B cell (primary cell): Measurements from ENCODE around the gene C16orf92. TPM values are rescaled to one million over a fixed set of nuclear protein-coding genes. Genes with fewer than 3 reads are reported as not detected.

Experiments used
- ATAC-seq: fragments of 200-7000 bp; cut with Tn5 transposase; one replicate; pipeline ENCODE4 v1.10.0; 2021; ENCODE audit warnings: low read depth, mild to moderate bottlenecking, moderate number of reproducible peaks, moderate library complexity
- CTCF ChIA-PET: fragments of 350-600 bp; sonication (Branson Sonifier 250); formaldehyde crosslinking; loops from one replicate; lab custom pipeline; 2021; ENCODE audit warnings: antibody characterized with exemption, inconsistent platforms; lab: Charles Lee
- POLR2A ChIA-PET: fragments of 350-600 bp; sonication (Branson Sonifier 250); formaldehyde crosslinking; loops from one replicate; lab custom pipeline; 2021; ENCODE audit warnings: antibody characterized with exemption; lab: Charles Lee
- DNase-seq: peaks from one replicate; pipeline ENCODE4 v3.0.0; 2013
- H2AFZ ChIP-seq: 2 replicates; pipeline ENCODE4 v1.6.1; 2012; ENCODE audit warnings: mild to moderate bottlenecking, low read depth, low read length; ENCODE audit not compliant: insufficient read depth, poor library complexity, severe bottlenecking
- H3K27ac ChIP-seq, 2 donors: 1 replicate in 1 of 2; 2 replicates in 1 of 2; pipeline ENCODE4 v1.5.1; 2012 to 2013; ENCODE audit warnings: low read length in 2 of 2, mild to moderate bottlenecking in 2 of 2, moderate library complexity in 1 of 2
- H3K27me3 ChIP-seq, 4 experiments: fragments of 200-600 bp in 1 of 4; sonication (generic) in 1 of 4; replicated peaks in 1 of 4; 1 replicate in 2 of 4; 2 replicates in 2 of 4; pipeline versions ENCODE4 v1.6.1 to v1.7.0; 2013 to 2016; ENCODE audit warnings: low read length in 3 of 4, mild to moderate bottlenecking in 2 of 4, mixed read lengths in 1 of 4, moderate library complexity in 1 of 4; ENCODE audit not compliant: insufficient read depth in 4 of 4, control insufficient read depth in 3 of 4; ENCODE audit errors: control extremely low read depth in 1 of 4
- H3K36me3 ChIP-seq, 2 experiments: replicated peaks in 1 of 2; 1 replicate in 1 of 2; 2 replicates in 1 of 2; pipeline versions ENCODE4 v1.6.1 to v1.7.1; 2013; ENCODE audit warnings: low read length in 1 of 2; ENCODE audit not compliant: insufficient read depth in 2 of 2, control insufficient read depth in 1 of 2; ENCODE audit errors: control extremely low read depth in 1 of 2, extremely low read depth in 1 of 2
- H3K4me1 ChIP-seq, 2 donors: fragments of 200-600 bp in 1 of 2; sonication (generic) in 1 of 2; 1 replicate in 1 of 2; 2 replicates in 1 of 2; pipeline versions ENCODE4 v1.5.1 to v1.6.1; 2013 to 2017; ENCODE audit warnings: low read length in 2 of 2; ENCODE audit not compliant: control insufficient read depth in 2 of 2, insufficient read depth in 2 of 2
- H3K4me2 ChIP-seq: replicated peaks from 2 replicates; pipeline ENCODE3; 2012; ENCODE audit warnings: mild to moderate bottlenecking, low read depth, low read length; ENCODE audit not compliant: poor library complexity, severe bottlenecking
- H3K4me3 ChIP-seq, 5 experiments: fragments of 200-600 bp in 1 of 5; sonication (generic) in 1 of 5; 1 replicate in 3 of 5; 2 replicates in 2 of 5; pipeline versions ENCODE4 v1.5.1 to v1.7.0; 2011 to 2016; ENCODE audit warnings: low read length in 4 of 5, mild to moderate bottlenecking in 4 of 5, low read depth in 2 of 5, control low read depth in 1 of 5, moderate library complexity in 1 of 5; ENCODE audit not compliant: insufficient read depth in 1 of 5; ENCODE audit errors: control extremely low read depth in 1 of 5, extremely low read depth in 1 of 5
- H3K79me2 ChIP-seq: fragments of 200-600 bp; sonication (generic); one replicate; pipeline ENCODE4 v1.6.0; 2016; ENCODE audit warnings: low read length; ENCODE audit not compliant: control insufficient read depth, insufficient read depth
- H3K9ac ChIP-seq: fragments of 200-600 bp; sonication (generic); 2 replicates; pipeline ENCODE4 v1.6.1; 2017; ENCODE audit warnings: mild to moderate bottlenecking, low read length, moderate library complexity
- H3K9me3 ChIP-seq, 3 donors: one replicate each; pipeline versions ENCODE4 v1.6.1 to v1.7.1; 2013; ENCODE audit warnings: low read length in 2 of 3; ENCODE audit not compliant: control insufficient read depth in 2 of 3, insufficient read depth in 1 of 3; ENCODE audit errors: control extremely low read depth in 1 of 3
- H4K20me1 ChIP-seq: 2 replicates; pipeline ENCODE4 v1.6.0; 2012; ENCODE audit warnings: mild to moderate bottlenecking, low read length; ENCODE audit not compliant: insufficient read depth, control insufficient read depth, poor library complexity, severe bottlenecking
- H3K27ac Mint-ChIP-seq: one replicate; pipeline ENCODE4 v1.8.0; 2021; ENCODE audit warnings: mixed read lengths
- H3K27me3 Mint-ChIP-seq: one replicate; pipeline ENCODE4 v1.8.0; 2021; ENCODE audit warnings: mixed read lengths
- H3K4me1 Mint-ChIP-seq: one replicate; pipeline ENCODE4 v1.8.0; 2021; ENCODE audit warnings: mixed read lengths
- H3K4me3 Mint-ChIP-seq: one replicate; pipeline ENCODE4 v1.8.0; 2021; ENCODE audit warnings: mixed read lengths
- H3K9me3 Mint-ChIP-seq: one replicate; pipeline ENCODE4 v1.8.0; 2022; ENCODE audit warnings: mixed read lengths; ENCODE audit not compliant: insufficient read depth
- CTCF ChIP-seq: fragments of 200-600 bp; IDR thresholded peaks from one replicate; pipeline ENCODE4 v1.8.0; 2022; ENCODE audit warnings: antibody characterized with exemption, mild to moderate bottlenecking
- EZH2 ChIP-seq: IDR thresholded peaks from 2 replicates; pipeline ENCODE4 v1.6.1; 2012; ENCODE audit warnings: borderline replicate concordance, low read depth, mild to moderate bottlenecking, moderate library complexity, low read length; ENCODE audit not compliant: insufficient read depth, poor library complexity, severe bottlenecking
- WGBS: methylation state at CpG from one replicate; pipeline ENCODE4 v1.1.5; 2013; ENCODE audit warnings: missing lambda C conversion rate; ENCODE audit not compliant: insufficient coverage; 5-methylcytosine and 5-hydroxymethylcytosine counted together
- intact Hi-C: fragments of 100-400 bp; cut with micrococcal nuclease; formaldehyde crosslinking; loops from one replicate; pipeline ENCODE4 v1.10.0; 2022
- polyA plus RNA-seq: library from polyadenylated mRNA; depleted of rRNA; stranded (reverse); fragments of >200 nt; gene quantifications from 2 replicates; pipeline ENCODE4 v1.2.3, GENCODE V29; 2012
- total RNA-seq, 2 donors: library from RNA; stranded (reverse); fragments of 120-200 nt in 1 of 2; gene quantifications; 1 replicate in 1 of 2; 2 replicates in 1 of 2; pipeline versions ENCODE4 v1.2.3 to v1.2.4, GENCODE V29; 2013 to 2022

C16orf92 gene
- total and polyA plus RNA-seq, 2 donors (not counting 1 experiment from before 2014, with no cell fraction given): not detected

DNA sequence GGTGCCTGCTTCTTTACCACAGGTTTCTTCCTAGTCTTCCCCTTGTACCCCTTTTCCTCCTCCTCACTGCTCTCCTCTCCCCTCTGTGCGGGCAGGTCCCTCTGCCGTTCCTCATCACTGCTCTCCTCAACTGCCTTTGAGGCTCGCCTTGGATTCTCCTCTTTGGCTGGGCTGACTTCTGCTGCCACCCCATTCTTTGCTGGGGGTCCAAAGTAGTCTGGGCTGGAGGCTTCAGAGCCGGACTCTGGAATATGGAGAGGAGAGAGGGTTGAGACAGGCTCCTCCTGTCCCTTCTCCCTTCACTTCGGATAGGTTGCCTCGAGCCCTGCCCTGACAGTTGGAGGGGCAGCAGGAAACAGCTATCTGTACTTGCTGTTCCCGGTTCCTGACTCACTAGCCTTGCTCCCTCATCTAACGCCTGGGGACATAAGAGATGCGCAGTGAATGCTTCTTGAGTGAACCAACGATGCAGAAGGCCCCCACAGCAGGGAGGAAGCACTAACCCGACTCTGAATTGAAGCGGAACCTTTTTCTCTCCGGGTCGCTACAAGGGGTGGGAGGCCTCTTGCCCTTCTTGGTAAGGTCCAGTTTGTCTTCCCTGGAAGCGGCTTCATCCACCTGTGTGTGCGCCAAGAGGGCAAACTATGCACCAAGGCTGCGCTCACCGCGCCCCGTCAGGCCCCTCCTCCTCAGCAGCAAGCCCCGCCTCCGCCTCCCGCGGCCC lies 28.2 kb upstream of the C16orf92 start:
- Histone ChIP-seq H2AFZ (peak overlapping the region; percentile 96), H3K4me2 (peak overlapping the region; percentile 83), H3K9me3 (no peaks in the 10 kb centered on the region), H3K9ac (peak overlapping the region; percentile 97), H4K20me1 (no peaks in the 10 kb centered on the region), H3K4me1 (peaks cover 15 to 22% of the 10 kb centered on the region in 2 donors), H3K36me3 (peaks cover 0 to 36% of the 10 kb centered on the region in 2 experiments), H3K4me3 (peak overlapping the region; percentile 89 to 100 (median 98)), H3K27me3 (no peaks in the 10 kb centered on the region), H3K27ac (peak overlapping the region; percentile 94 to 97), H3K79me2 (peaks cover 13% of the 10 kb centered on the region)
- POLR2A ChIA-PET: interaction anchor here (0.5 to 1.2 kb wide), 2 partner anchors 22 to 61 kb away, joined by 4 to 8 read pairs; partner anchors contain the start of gene TAOK2
- intact Hi-C loops: loop anchor here (2.0 to 5.0 kb wide), 2 partner anchors 70 to 663 kb away; partner anchors contain the start of genes ALDOA and FBRS
- TF ChIP-seq EZH2 (no peak), CTCF (no peak)
- peak overlapping the region; percentile 98 for H3K4me3 Mint-ChIP-seq
- no peaks in the 10 kb centered on the region for H3K9me3 Mint-ChIP-seq
- no peaks in the 10 kb centered on the region for H3K27me3 Mint-ChIP-seq
- ATAC-seq: no peak
- CTCF ChIA-PET: interaction anchor here (1.2 to 1.8 kb wide), 3 partner anchors 11 to 38 kb away, joined by 4 to 5 read pairs (median 4); partner anchors contain the start of gene TAOK2
- H3K27ac Mint-ChIP-seq: peak overlapping the region; percentile 94
- peaks cover 43% of the 10 kb centered on the region for H3K4me1 Mint-ChIP-seq
- no peak for DNase-seq
- 12% methylated on average over 23 of the region's 24 CpGs for WGBS
